Measurements from ENCODE around the gene THBS2.

Gene THBS2

GRCh38 chr6:169177516-169178166 lies 76.0 kb downstream of the THBS2 start:
- no peak for DNase-seq

DNA sequence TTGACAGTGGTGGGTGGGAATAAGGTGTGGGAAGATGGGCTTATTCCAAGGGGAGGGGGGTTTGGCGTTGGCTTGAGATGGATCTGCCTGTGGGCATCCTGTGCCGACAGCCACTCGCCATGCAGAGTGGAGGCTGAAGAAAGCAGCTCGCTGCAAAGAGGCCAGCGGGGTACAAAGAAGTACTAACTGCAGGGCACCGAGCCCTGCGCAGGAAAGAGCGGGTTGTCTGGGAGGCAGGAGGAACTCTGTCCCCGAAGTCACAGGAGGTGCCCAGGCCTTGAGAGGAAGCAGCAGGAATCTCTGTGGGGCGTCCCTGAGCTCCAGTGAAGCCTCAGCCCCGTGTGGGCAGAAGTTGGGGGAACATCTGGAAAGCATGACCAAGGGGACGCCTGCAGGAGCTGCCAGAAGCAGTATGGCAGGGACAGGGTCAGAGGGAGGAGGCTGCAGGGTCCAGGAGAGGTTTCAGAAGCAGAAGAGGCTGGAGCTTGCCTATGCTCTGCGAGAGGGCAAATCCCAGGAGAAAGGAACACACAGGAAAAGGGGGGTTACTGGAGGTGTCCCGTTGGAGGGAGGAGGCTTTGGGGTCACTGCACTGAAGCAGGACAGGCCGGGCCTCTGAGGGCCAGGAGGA lies 77.2 kb downstream of the THBS2 start:
- DNase-seq: no peak

- no peak for DNase-seq
These were observed 78.2 kb downstream of the THBS2 start for GRCh38 chr6:169175360-169175887.

DNA sequence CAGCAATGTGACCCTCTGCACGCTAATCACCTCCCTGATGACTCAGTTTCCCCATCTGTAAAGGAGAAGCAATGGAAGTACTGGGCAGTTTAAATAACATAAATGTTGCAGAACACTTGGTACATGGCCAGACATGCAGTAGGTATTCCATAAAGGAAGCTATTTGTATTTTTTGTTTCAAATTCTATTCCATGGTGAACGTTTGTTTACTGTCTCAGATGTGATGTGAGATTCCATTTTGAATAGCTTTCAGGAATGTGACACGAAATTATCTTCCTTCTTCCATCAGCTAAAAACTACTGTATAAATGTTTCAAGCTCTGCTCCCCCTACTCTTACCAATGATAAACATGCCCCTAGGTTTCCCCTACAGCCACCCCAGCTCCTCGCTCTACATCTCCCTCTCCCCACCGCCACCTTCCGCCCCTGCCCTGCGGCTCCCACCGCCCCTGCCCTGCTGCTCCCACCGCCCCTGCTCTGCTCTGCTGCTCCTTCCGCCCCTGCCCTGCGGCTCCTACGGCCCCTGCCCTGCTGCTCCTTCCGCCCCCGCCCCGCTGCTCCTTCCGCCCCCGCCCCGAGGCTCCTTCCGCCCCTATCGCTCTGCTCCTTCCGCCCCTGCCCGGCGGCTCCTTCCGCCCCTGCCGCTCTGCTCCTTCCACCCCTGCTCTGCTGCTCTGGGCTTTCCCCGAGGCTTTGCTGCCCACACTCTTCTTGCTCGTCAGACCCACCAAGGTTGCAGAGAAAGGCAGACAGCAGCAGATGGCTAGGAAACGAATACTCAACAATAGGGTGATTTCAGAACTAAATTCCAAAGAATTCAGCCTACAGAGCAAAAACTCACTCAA lies 78.9 kb downstream of the THBS2 start:
- DNase-seq: no peak

DNA sequence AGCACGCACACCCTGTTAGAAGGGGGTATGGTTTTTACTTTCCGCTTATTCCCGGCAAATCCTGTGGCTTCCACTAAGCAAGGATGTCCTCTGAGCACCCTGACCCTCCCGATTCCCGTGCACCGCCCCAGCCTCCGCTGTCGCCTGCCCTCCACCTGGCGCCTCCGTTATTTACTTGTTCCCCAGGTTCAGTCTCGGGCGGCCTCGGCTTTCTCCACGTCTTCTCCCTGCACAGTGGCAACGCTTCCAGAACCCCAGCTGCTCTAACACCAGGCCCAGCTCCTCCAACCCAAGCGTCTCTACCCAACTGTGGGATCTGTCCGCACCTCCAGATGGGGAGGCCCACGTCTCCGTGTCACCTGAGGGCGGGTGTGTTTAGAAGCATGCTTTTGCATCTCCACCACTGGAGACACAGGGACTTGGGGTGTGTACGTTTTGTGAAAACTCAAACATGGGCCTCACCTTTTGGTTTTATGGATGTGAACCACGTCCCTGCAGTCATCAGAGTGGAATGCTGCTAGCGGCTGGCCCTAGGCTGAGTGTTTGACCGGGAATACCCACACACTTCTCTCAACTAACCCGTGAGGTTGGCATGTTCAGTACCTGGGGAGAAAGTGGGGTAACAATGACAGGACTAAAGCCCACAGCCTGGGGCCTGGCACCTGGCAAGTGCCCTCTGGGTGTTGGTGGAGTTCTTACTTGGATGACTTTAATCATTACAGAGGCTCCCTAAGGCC lies 79.9 kb downstream of the THBS2 start:
- no peak for DNase-seq

DNA sequence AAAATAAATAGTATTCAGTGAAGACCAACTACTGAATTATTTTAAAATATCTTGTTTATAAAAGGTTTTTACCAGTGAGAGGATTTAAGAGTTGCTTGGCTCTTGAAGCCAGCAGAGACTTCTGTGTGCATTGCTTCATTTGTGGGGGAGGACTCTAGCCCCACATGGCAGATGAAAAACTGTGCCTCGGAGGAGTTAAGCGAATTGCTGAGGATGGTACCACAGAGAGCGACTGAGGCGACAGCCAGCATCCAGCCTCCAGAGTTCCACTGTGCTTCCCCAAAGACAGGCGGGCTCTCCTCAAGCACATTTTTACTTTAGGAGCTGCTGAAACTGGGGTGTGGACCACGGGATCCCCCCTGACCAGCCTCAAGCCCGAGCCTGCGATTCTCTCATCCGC lies 80.7 kb downstream of the THBS2 start:
- DNase-seq: no peak

DNA sequence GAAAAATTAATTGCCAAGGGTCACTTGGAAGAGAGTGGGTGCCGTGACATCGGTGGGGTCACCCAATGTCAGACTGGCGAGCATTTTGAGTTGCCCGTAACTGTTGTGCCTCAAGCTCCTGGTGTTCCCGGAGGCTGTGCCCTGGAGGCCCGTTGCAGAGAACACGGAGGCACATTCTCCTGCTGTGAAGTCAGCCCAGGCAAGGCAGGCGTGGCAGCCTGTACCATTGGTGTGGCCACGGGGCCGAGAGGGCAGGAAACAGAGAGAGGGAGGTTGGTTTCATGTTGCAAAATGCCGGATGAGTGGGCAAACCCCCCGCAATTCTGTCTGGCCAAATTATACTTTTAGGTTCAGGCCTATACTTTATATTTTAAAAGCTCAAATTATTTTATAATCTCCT lies 81.2 kb downstream of the THBS2 start:
- DNase-seq: no peak

- DNase-seq: no peak
These were observed 81.7 kb downstream of the THBS2 start for GRCh38 chr6:169171951-169172350.

DNA sequence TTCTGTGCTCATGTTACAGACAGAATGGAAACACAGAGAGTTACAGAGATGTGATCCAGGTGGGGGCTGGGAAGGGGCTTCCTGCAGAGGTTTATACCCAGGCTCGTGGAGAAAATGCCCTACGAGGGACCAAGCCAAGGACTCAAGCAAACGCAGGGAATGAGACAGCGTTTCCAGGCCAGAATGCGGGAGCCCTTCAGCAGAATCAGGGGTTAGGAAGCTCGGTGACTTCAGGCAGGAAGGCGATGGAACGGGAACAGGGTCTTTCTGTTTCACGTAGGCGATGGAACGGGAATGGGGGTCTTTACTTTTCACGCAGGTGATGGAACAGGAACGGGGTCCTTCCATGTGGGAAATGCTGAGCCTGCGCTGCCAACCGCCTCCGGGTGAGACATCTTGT lies 82.6 kb downstream of the THBS2 start:
- no peak for DNase-seq

DNA sequence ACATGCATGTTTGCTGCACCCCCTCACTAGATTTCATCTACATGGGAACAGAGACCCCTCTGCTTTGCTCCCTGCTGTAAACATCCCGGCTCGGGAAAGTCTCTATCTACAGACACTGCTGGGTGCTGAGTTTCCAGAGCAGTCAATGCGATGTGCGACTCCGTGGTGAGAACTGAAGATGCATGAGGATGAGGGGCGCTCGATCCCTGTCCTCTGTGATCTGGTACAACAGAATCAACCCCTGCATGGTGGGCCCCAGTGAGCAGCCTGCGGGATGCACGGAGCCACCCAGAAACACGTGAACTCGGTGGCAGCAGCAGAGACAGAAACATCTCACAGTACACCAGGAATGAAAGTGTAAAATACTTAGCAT lies 83.1 kb downstream of the THBS2 start:
- DNase-seq: no peak

- DNase-seq: no peak
These were observed 83.6 kb downstream of the THBS2 start for GRCh38 chr6:169169941-169170582.

DNA sequence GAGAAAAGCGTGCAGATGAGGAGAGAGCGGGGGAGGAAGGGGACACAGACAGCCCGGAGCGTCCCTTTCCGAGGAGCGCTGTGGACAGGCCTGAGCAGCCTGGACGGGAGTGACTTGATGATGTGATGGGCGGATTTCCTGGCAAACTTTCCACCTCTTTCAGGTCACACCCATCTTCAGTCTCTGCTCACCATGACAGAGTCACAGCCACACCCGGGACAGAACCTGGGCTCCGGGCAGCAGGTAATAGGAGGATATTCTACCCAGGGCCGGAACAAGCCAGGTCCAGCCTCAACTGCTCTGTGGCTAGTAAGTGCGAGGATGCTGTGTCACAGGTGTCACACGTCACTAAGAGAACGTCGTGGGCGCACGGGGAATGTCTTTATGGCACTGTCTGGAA lies 84.3 kb downstream of the THBS2 start:
- DNase-seq: no peak

GRCh38 chr6:169168706-169169105 lies 84.9 kb downstream of the THBS2 start:
- DNase-seq: no peak

- DNase-seq: no peak
These were observed 85.4 kb downstream of the THBS2 start for GRCh38 chr6:169168302-169168630.

- no peak for DNase-seq
These were observed 85.9 kb downstream of the THBS2 start for GRCh38 chr6:169167581-169168301.

GRCh38 chr6:169166896-169167580 lies 86.6 kb downstream of the THBS2 start:
- DNase-seq: no peak

Data from activated gamma-delta T cell (primary cell).